Cardiac septum (tissue), 1 donor: Measurements from ENCODE around the gene HNRNPLL. TPM values are rescaled to one million over a fixed set of nuclear protein-coding genes. Genes with fewer than 3 reads are reported as not detected.
"Not testable (repeated sequence)": the region's sequence is repeated elsewhere in the genome, so short reads cannot be mapped to it uniquely, and the experiment has no call there.

ENCODE experiments used
- DNase-seq: peaks from one replicate; pipeline ENCODE4 v3.0.0-alpha.2; 2020; ENCODE audit warnings: low spot score
- intact Hi-C: fragments of 100-400 bp; cut with DNase I; formaldehyde crosslinking; loops from one replicate; pipeline ENCODE4 v1.14.0; 2022
- total RNA-seq: library from RNA; stranded (reverse); fragmentation: NEBNext Ultra II Directional; extraction: Animal tissue kit (Norgen Biotek cat#: 25700); gene quantifications from one replicate; pipeline ENCODE4 v1.2.1, GENCODE V29; 2021
- donor health status: DM: no; HTN: no; CAD: no.

The HNRNPLL gene
- total RNA-seq, 1 donor from 2014 or later, result 25.1 TPM

- intact Hi-C loops, result no loop called here
- DNase-seq, result no peak
Measured at GRCh38 chr2:38621018-38621417, 18.3 kb upstream of the HNRNPLL start.

- intact Hi-C loops, result no loop called here
- DNase-seq, result no peak
Measured at GRCh38 chr2:38620282-38620977, 17.7 kb upstream of the HNRNPLL start.

GRCh38 chr2:38619458-38620164 lies 16.9 kb upstream of the HNRNPLL start:
- intact Hi-C loops, result no loop called here

GRCh38 chr2:38617301-38617700 lies 14.6 kb upstream of the HNRNPLL start:
- intact Hi-C loops, result no loop called here
- DNase-seq, result no peak

More at GRCh38 chr2:38619458-38620164, 16.9 kb upstream of the HNRNPLL start:
- no peak for DNase-seq

GRCh38 chr2:38615237-38615636 lies 12.5 kb upstream of the HNRNPLL start:
- DNase-seq, result no peak
- intact Hi-C loops, result no loop called here

GRCh38 chr2:38613849-38614213 lies 11.1 kb upstream of the HNRNPLL start:
- no peak for DNase-seq
- intact Hi-C loops, result no loop called here

GRCh38 chr2:38613126-38613848 lies 10.6 kb upstream of the HNRNPLL start:
- DNase-seq, result no peak
- intact Hi-C loops, result no loop called here

GRCh38 chr2:38610851-38611801 lies 8.4 kb upstream of the HNRNPLL start:
- intact Hi-C loops, result no loop called here
- DNase-seq, result no peak

- DNase-seq, intact Hi-C loops: not testable (repeated sequence)
Measured at GRCh38 chr2:38609246-38609645, 6.5 kb upstream of the HNRNPLL start.

GRCh38 chr2:38608755-38609154 lies 6.0 kb upstream of the HNRNPLL start:
- no peak for DNase-seq
- intact Hi-C loops, result no loop called here

- intact Hi-C loops, result no loop called here
- DNase-seq, result no peak
Measured at GRCh38 chr2:38605298-38605830, 2.6 kb upstream of the HNRNPLL start.

- intact Hi-C loops, result loop anchor here (2.0 to 5.0 kb wide), 3 partner anchors 64 to 147 kb away; partner anchors contain the start of genes GALM and SRSF7
- peak; percentile 93 for DNase-seq
Measured at GRCh38 chr2:38603402-38604290, 918 bp upstream of the HNRNPLL start.

- intact Hi-C loops, result loop anchor here (2.0 to 5.0 kb wide), 3 partner anchors 65 to 149 kb away; partner anchors contain the start of genes GALM and SRSF7
Measured at GRCh38 chr2:38602136-38602731, 494 bp downstream of the HNRNPLL start.

GRCh38 chr2:38601463-38602135 lies 1.1 kb downstream of the HNRNPLL start:
- intact Hi-C loops, result loop anchor here (2.0 to 5.0 kb wide), 3 partner anchors 66 to 149 kb away; partner anchors contain the start of genes GALM and SRSF7
- DNase-seq, result no peak

More at GRCh38 chr2:38602136-38602731, 494 bp downstream of the HNRNPLL start:
- peak; percentile 78 for DNase-seq

GRCh38 chr2:38600921-38601455 lies 1.7 kb downstream of the HNRNPLL start:
- intact Hi-C loops, result loop anchor here (5.0 kb wide), 1 partner anchor 66 kb away; the partner anchor contains the start of gene GALM
- DNase-seq, result no peak

- intact Hi-C loops, result loop anchor here (5.0 kb wide), 1 partner anchor 67 kb away; the partner anchor contains the start of gene GALM
- DNase-seq, result no peak
Measured at GRCh38 chr2:38600242-38600891, 2.4 kb downstream of the HNRNPLL start.
